ENCODE results near the gene FAM114A2. TPM values are rescaled to one million over a fixed set of nuclear protein-coding genes. Genes with fewer than 3 reads are reported as not detected.

The FAM114A2 gene
- total RNA-seq, 1 donor: 40.9 TPM

- no peak for TF ChIP-seq CTCF (IDR thresholded peaks at IDR 0.05; ENCODE audit: extremely low read depth, low read depth, low read length)
- H3K9me3 ChIP-seq (ENCODE audit: low read depth, low read length): no peaks in the 10 kb centered on the region
- H3K27me3 ChIP-seq (ENCODE audit: insufficient read depth, low read length): peaks cover 4% of the 10 kb centered on the region
- DNase-seq (ENCODE audit: insufficient read length, low spot score, missing footprints): no peak
- H2AFZ ChIP-seq (ENCODE audit: low read length): no peak overlapping the region
- no peaks in the 10 kb centered on the region for H3K36me3 ChIP-seq (ENCODE audit: insufficient read depth, low read length)
- H3K79me2 ChIP-seq (ENCODE audit: insufficient read depth, low read length): no peaks in the 10 kb centered on the region
- no peak overlapping the region for H3K4me3 ChIP-seq (ENCODE audit: insufficient read depth, low read length)
- H3K27ac ChIP-seq (ENCODE audit: low read depth, low read length): no peak overlapping the region
- no peaks in the 10 kb centered on the region for H4K20me1 ChIP-seq (ENCODE audit: insufficient read depth, low read length)
- H3K4me2 ChIP-seq (ENCODE audit: insufficient read depth, low read length): no peak overlapping the region
- H3K4me1 ChIP-seq (ENCODE audit: insufficient read depth, low read length): no peaks in the 10 kb centered on the region
These were observed 59.5 kb downstream of the FAM114A2 start for GRCh38 chr5:153979028-153979783.

GRCh38 chr5:153974813-153975163, 63.9 kb downstream of the FAM114A2 start:
- Histone ChIP-seq H3K27ac (ENCODE audit: low read depth, low read length) (no peak overlapping the region), H3K79me2 (ENCODE audit: insufficient read depth, low read length) (no peaks in the 10 kb centered on the region), H2AFZ (ENCODE audit: low read length) (no peak overlapping the region), H3K36me3 (ENCODE audit: insufficient read depth, low read length) (no peaks in the 10 kb centered on the region), H3K4me2 (ENCODE audit: insufficient read depth, low read length) (no peak overlapping the region), H4K20me1 (ENCODE audit: insufficient read depth, low read length) (no peaks in the 10 kb centered on the region), H3K9me3 (ENCODE audit: low read depth, low read length) (no peaks in the 10 kb centered on the region), H3K27me3 (ENCODE audit: insufficient read depth, low read length) (peaks cover 4% of the 10 kb centered on the region), H3K4me1 (ENCODE audit: insufficient read depth, low read length) (no peaks in the 10 kb centered on the region), H3K4me3 (ENCODE audit: insufficient read depth, low read length) (no peak overlapping the region)
- no peak for DNase-seq (ENCODE audit: insufficient read length, low spot score, missing footprints)
- TF ChIP-seq CTCF (IDR thresholded peaks at IDR 0.05; ENCODE audit: extremely low read depth, low read depth, low read length): no peak

GRCh38 chr5:153974131-153974812, 64.4 kb downstream of the FAM114A2 start:
- no peak overlapping the region for H3K27ac ChIP-seq (ENCODE audit: low read depth, low read length)
- TF ChIP-seq CTCF (IDR thresholded peaks at IDR 0.05; ENCODE audit: extremely low read depth, low read depth, low read length): peak; percentile 79

GRCh38 chr5:153972240-153972639, 66.5 kb downstream of the FAM114A2 start:
- Histone ChIP-seq H3K36me3 (ENCODE audit: insufficient read depth, low read length) (no peaks in the 10 kb centered on the region), H3K27me3 (ENCODE audit: insufficient read depth, low read length) (peaks cover 7% of the 10 kb centered on the region), H4K20me1 (ENCODE audit: insufficient read depth, low read length) (no peaks in the 10 kb centered on the region), H3K79me2 (ENCODE audit: insufficient read depth, low read length) (no peaks in the 10 kb centered on the region), H3K4me1 (ENCODE audit: insufficient read depth, low read length) (no peaks in the 10 kb centered on the region), H3K27ac (ENCODE audit: low read depth, low read length) (no peak overlapping the region), H3K4me3 (ENCODE audit: insufficient read depth, low read length) (no peak overlapping the region), H3K4me2 (ENCODE audit: insufficient read depth, low read length) (no peak overlapping the region), H2AFZ (ENCODE audit: low read length) (no peak overlapping the region), H3K9me3 (ENCODE audit: low read depth, low read length) (no peaks in the 10 kb centered on the region)
- no peak for TF ChIP-seq CTCF (IDR thresholded peaks at IDR 0.05; ENCODE audit: extremely low read depth, low read depth, low read length)
- DNase-seq (ENCODE audit: insufficient read length, low spot score, missing footprints): no peak

More at GRCh38 chr5:153974131-153974812, 64.4 kb downstream of the FAM114A2 start:
- H3K4me2 ChIP-seq (ENCODE audit: insufficient read depth, low read length): no peak overlapping the region
- H3K9me3 ChIP-seq (ENCODE audit: low read depth, low read length): no peaks in the 10 kb centered on the region
- peak; percentile 86 for DNase-seq (ENCODE audit: insufficient read length, low spot score, missing footprints)
- H3K36me3 ChIP-seq (ENCODE audit: insufficient read depth, low read length): no peaks in the 10 kb centered on the region
- peaks cover 4% of the 10 kb centered on the region for H3K27me3 ChIP-seq (ENCODE audit: insufficient read depth, low read length)
- no peaks in the 10 kb centered on the region for H4K20me1 ChIP-seq (ENCODE audit: insufficient read depth, low read length)
- no peaks in the 10 kb centered on the region for H3K79me2 ChIP-seq (ENCODE audit: insufficient read depth, low read length)
- H3K4me1 ChIP-seq (ENCODE audit: insufficient read depth, low read length): no peaks in the 10 kb centered on the region
- no peak overlapping the region for H3K4me3 ChIP-seq (ENCODE audit: insufficient read depth, low read length)
- H2AFZ ChIP-seq (ENCODE audit: low read length): no peak overlapping the region

Data from osteoblast (primary cell).